ENCODE results near the gene CLCN7. TPM values are rescaled to one million over a fixed set of nuclear protein-coding genes. Genes with fewer than 3 reads are reported as not detected.
"Not testable (repeated sequence)": the region's sequence is repeated elsewhere in the genome, so short reads cannot be mapped to it uniquely, and the experiment has no call there.

CLCN7 gene
- total and polyA plus RNA-seq, 9 of the 15 experiments (the other 6 are each of a cell fraction or from before 2014, with no cell fraction given): 0.06 to 126 (median 18.7) TPM

GRCh38 chr16:1469141-1469540 lies 5.7 kb downstream of the CLCN7 start:
- 59% methylated on average over 5 of the region's 5 CpGs for WGBS (ENCODE audit: insufficient coverage, low coverage, missing lambda C conversion rate)
- H3K4me2 ChIP-seq (ENCODE audit: insufficient read depth, low read length); in situ Hi-C loops (cut with MboI); ATAC-seq; FAIRE-seq; H3K9ac ChIP-seq (ENCODE audit: insufficient read depth in 1 of 2, low read depth in 2 of 2, low read length in 2 of 2); H2AFZ ChIP-seq (ENCODE audit: low read depth, low read length); H3K9me3 ChIP-seq (replicated peaks; ENCODE audit: control insufficient read depth, insufficient read depth, low read depth, low read length); H3K4me3 ChIP-seq; BruUV-seq (replicated peaks); intact Hi-C loops (cut with micrococcal nuclease); DNase-seq (ENCODE audit: extremely low read depth in 1 of 4, low spot score in 3 of 4); H3K27me3 ChIP-seq (ENCODE audit: control insufficient read depth in 2 of 2, insufficient read depth in 2 of 2, low read length in 2 of 2); H3K27ac ChIP-seq (ENCODE audit: extremely low read depth, low read depth, low read length); CTCF ChIA-PET (ENCODE audit: low intra/inter-chr PET ratio); H3K9me1 ChIP-seq (ENCODE audit: control insufficient read depth, insufficient read depth, low read length): not testable (repeated sequence)
- peaks cover 32 to 68% of the 10 kb centered on the region in 2 experiments; a peak in 4 of 5 replicates for H3K4me1 ChIP-seq (replicated peaks in 1 of 2; ENCODE audit: control insufficient read depth in 2 of 2, insufficient read depth in 2 of 2, low read length in 2 of 2)
- H4K20me1 ChIP-seq (replicated peaks; ENCODE audit: control insufficient read depth, insufficient read depth, low read length): peaks cover 10% of the 10 kb centered on the region
- H3K36me3 ChIP-seq (ENCODE audit: control insufficient read depth, insufficient read depth, low read length): peaks cover 14% of the 10 kb centered on the region; the same call in 2 of the 3 replicates
- H3K79me2 ChIP-seq (ENCODE audit: control insufficient read depth, insufficient read depth, low read length): peaks cover 72% of the 10 kb centered on the region
- TF ChIP-seq DACH1 (IDR thresholded peaks at IDR 0.05; ENCODE audit: partially characterized antibody): peak; percentile 81
- peak; percentile 52 for TF ChIP-seq ZNF512 (tag; IDR thresholded peaks at IDR 0.05)
- TF ChIP-seq ZNF121 (CRISPR knock-in tag; conservative IDR thresholded peaks at IDR 0.05): peak; percentile 48; the same call in 1 of the 2 replicates
- POLR2A ChIA-PET: interaction anchor here (1.1 kb wide), 1 partner anchor 24 kb away, joined by 3 read pairs; the partner anchor contains the start of gene TELO2

- in situ Hi-C loops (cut with MboI): no loop called here
- no TSS peak for BruUV-seq (replicated peaks)
- H3K4me1 ChIP-seq (replicated peaks in 1 of 2; ENCODE audit: control insufficient read depth in 2 of 2, insufficient read depth in 2 of 2, low read length in 2 of 2): peaks cover 27 to 64% of the 10 kb centered on the region in 2 experiments; a peak in 4 of 5 replicates
- H3K9ac ChIP-seq (ENCODE audit: insufficient read depth in 1 of 2, low read depth in 2 of 2, low read length in 2 of 2): peak overlapping the region in 1 of 2 experiments; percentile 48; a peak in 2 of 4 replicates
- ATAC-seq: no peak
- H3K9me3 ChIP-seq (replicated peaks; ENCODE audit: control insufficient read depth, insufficient read depth, low read depth, low read length): no peaks in the 10 kb centered on the region
- WGBS (ENCODE audit: insufficient coverage, low coverage, missing lambda C conversion rate): 79% methylated on average over 20 of the region's 22 CpGs
- no peak for DNase-seq (ENCODE audit: extremely low read depth in 1 of 4, low spot score in 3 of 4)
- no peak for FAIRE-seq
- H3K27me3 ChIP-seq (ENCODE audit: control insufficient read depth in 2 of 2, insufficient read depth in 2 of 2, low read length in 2 of 2): no peaks in the 10 kb centered on the region
- ChIA-PET CTCF (ENCODE audit: low intra/inter-chr PET ratio) (no interaction called here), POLR2A (interaction anchor here (1.1 kb wide), 1 partner anchor 24 kb away, joined by 3 read pairs; the partner anchor contains the start of gene TELO2)
- H4K20me1 ChIP-seq (replicated peaks; ENCODE audit: control insufficient read depth, insufficient read depth, low read length): peaks cover 10% of the 10 kb centered on the region
- no peak overlapping the region for H3K4me3 ChIP-seq
- H3K36me3 ChIP-seq (ENCODE audit: control insufficient read depth, insufficient read depth, low read length): peaks cover 14% of the 10 kb centered on the region; the same call in 2 of the 3 replicates
- peaks cover 65% of the 10 kb centered on the region for H3K79me2 ChIP-seq (ENCODE audit: control insufficient read depth, insufficient read depth, low read length)
- intact Hi-C loops (cut with micrococcal nuclease): no loop called here
- no peak overlapping the region for H2AFZ ChIP-seq (ENCODE audit: low read depth, low read length)
- no peak overlapping the region for H3K27ac ChIP-seq (ENCODE audit: extremely low read depth, low read depth, low read length)
- H3K4me2 ChIP-seq (ENCODE audit: insufficient read depth, low read length): no peak overlapping the region
- peaks cover 6% of the 10 kb centered on the region for H3K9me1 ChIP-seq (ENCODE audit: control insufficient read depth, insufficient read depth, low read length)
- TF ChIP-seq MCM7 (IDR thresholded peaks at IDR 0.05) (no peak), MEIS2 (IDR thresholded peaks at IDR 0.05; ENCODE audit: partially characterized antibody) (no peak), ZNF197 (CRISPR knock-in tag; IDR thresholded peaks at IDR 0.05; ENCODE audit: low read depth) (no peak), UBTF (IDR thresholded peaks at IDR 0.05; ENCODE audit: borderline replicate concordance in 1 of 2, low read depth in 2 of 2, low read length in 2 of 2) (no peak), E2F4 (CRISPR knock-in tag; IDR thresholded peaks at IDR 0.05; ENCODE audit: low read depth) (no peak)
These were observed 6.4 kb downstream of the CLCN7 start for GRCh38 chr16:1468426-1468810.

Data from K562 (cell line).